Measurements from ENCODE around the gene RUNX3.

RUNX3 gene

GRCh38 chr1:24932284-24932683, 2.2 kb upstream of the RUNX3 start:
- no peak for FAIRE-seq
- no peak for DNase-seq (ENCODE audit: extremely low spot score, insufficient read length, low read depth)

- DNase-seq (ENCODE audit: extremely low spot score, insufficient read length, low read depth) (no peak), FAIRE-seq (no peak)
Observed at GRCh38 chr1:24931468-24932231, 1.6 kb upstream of the RUNX3 start.

GRCh38 chr1:24931146-24931467, 1.0 kb upstream of the RUNX3 start:
- DNase-seq (ENCODE audit: extremely low spot score, insufficient read length, low read depth): no peak
- no peak for FAIRE-seq

- no peak for DNase-seq (ENCODE audit: extremely low spot score, insufficient read length, low read depth)
- FAIRE-seq: no peak
Observed at GRCh38 chr1:24929398-24930259, 447 bp downstream of the RUNX3 start.

GRCh38 chr1:24928689-24929397, 1.2 kb downstream of the RUNX3 start:
- FAIRE-seq (peak; percentile 82), DNase-seq (ENCODE audit: extremely low spot score, insufficient read length, low read depth) (no peak)

- FAIRE-seq: peak; percentile 71
- DNase-seq (ENCODE audit: extremely low spot score, insufficient read length, low read depth): no peak
Observed at GRCh38 chr1:24927988-24928688, 1.9 kb downstream of the RUNX3 start.

GRCh38 chr1:24927473-24927872, 2.6 kb downstream of the RUNX3 start:
- FAIRE-seq (no peak), DNase-seq (ENCODE audit: extremely low spot score, insufficient read length, low read depth) (no peak)

GRCh38 chr1:24926563-24927249, 3.4 kb downstream of the RUNX3 start:
- no peak for DNase-seq (ENCODE audit: extremely low spot score, insufficient read length, low read depth)
- peak; percentile 84 for FAIRE-seq

- DNase-seq (ENCODE audit: extremely low spot score, insufficient read length, low read depth) (no peak), FAIRE-seq (peak; percentile 9)
Observed at GRCh38 chr1:24925963-24926362, 4.1 kb downstream of the RUNX3 start.

GRCh38 chr1:24925082-24925779, 4.8 kb downstream of the RUNX3 start:
- DNase-seq (ENCODE audit: extremely low spot score, insufficient read length, low read depth) (no peak), FAIRE-seq (peak; percentile 98)

- no peak for FAIRE-seq
- DNase-seq (ENCODE audit: extremely low spot score, insufficient read length, low read depth): no peak
Observed at GRCh38 chr1:24923485-24924113, 6.5 kb downstream of the RUNX3 start.

GRCh38 chr1:24921938-24922662, 8.0 kb downstream of the RUNX3 start:
- DNase-seq (ENCODE audit: extremely low spot score, insufficient read length, low read depth): no peak
- FAIRE-seq: no peak

- DNase-seq (ENCODE audit: extremely low spot score, insufficient read length, low read depth) (no peak), FAIRE-seq (peak; percentile 42)
Observed at GRCh38 chr1:24921412-24921811, 8.7 kb downstream of the RUNX3 start.

GRCh38 chr1:24920533-24920925, 9.5 kb downstream of the RUNX3 start:
- FAIRE-seq (peak; percentile 93), DNase-seq (ENCODE audit: extremely low spot score, insufficient read length, low read depth) (no peak)

GRCh38 chr1:24919791-24920532, 10.1 kb downstream of the RUNX3 start:
- FAIRE-seq: no peak

GRCh38 chr1:24918995-24919605, 11.0 kb downstream of the RUNX3 start:
- DNase-seq (ENCODE audit: extremely low spot score, insufficient read length, low read depth) (no peak), FAIRE-seq (no peak)

More at GRCh38 chr1:24919791-24920532, 10.1 kb downstream of the RUNX3 start:
- DNase-seq (ENCODE audit: extremely low spot score, insufficient read length, low read depth): no peak

GRCh38 chr1:24918370-24918769, 11.7 kb downstream of the RUNX3 start:
- no peak for FAIRE-seq
- no peak for DNase-seq (ENCODE audit: extremely low spot score, insufficient read length, low read depth)
